HG03378 (cell line): Measurements from ENCODE around the gene CDCA7L.

Experiments used
- ATAC-seq: cut with Tn5 transposase; IDR thresholded peaks from one replicate; pipeline ENCODE4 v1.9.1; 2021; ENCODE audit warnings: mild to moderate bottlenecking, moderate library complexity; ENCODE audit not compliant: unreplicated experiment

Gene CDCA7L

GRCh38 chr7:21945454-21946221 is at the start of gene CDCA7L:
CDCA7L (minus strand) TSS chr7:21945899; CDS start chr7:21945804, 95 bp downstream.
- peak; percentile 80 for ATAC-seq

- no peak for ATAC-seq
These were observed 40.4 kb upstream of the CDCA7L start for GRCh38 chr7:21986096-21986495.

GRCh38 chr7:21984042-21984441 is 38.3 kb upstream of the CDCA7L start:
- no peak for ATAC-seq

- no peak for ATAC-seq
These were observed 37.4 kb upstream of the CDCA7L start for GRCh38 chr7:21983056-21983455.

GRCh38 chr7:21981524-21981923 is 35.8 kb upstream of the CDCA7L start:
- ATAC-seq: no peak

- ATAC-seq: no peak
These were observed 35.3 kb upstream of the CDCA7L start for GRCh38 chr7:21980926-21981500.

- ATAC-seq: no peak
These were observed 26.7 kb upstream of the CDCA7L start for GRCh38 chr7:21972397-21972784.

GRCh38 chr7:21971780-21972396 is 26.2 kb upstream of the CDCA7L start:
- no peak for ATAC-seq

GRCh38 chr7:21969822-21970221 is 24.1 kb upstream of the CDCA7L start:
- no peak for ATAC-seq

- no peak for ATAC-seq
These were observed 21.9 kb upstream of the CDCA7L start for GRCh38 chr7:21967598-21968003.

GRCh38 chr7:21966271-21966670 is 20.6 kb upstream of the CDCA7L start:
- peak; percentile 87 for ATAC-seq

GRCh38 chr7:21965291-21965690 is 19.6 kb upstream of the CDCA7L start:
- no peak for ATAC-seq

- no peak for ATAC-seq
These were observed 17.0 kb upstream of the CDCA7L start for GRCh38 chr7:21962677-21963076.

GRCh38 chr7:21960922-21961321 is 15.2 kb upstream of the CDCA7L start:
- no peak for ATAC-seq

- ATAC-seq: no peak
These were observed 13.7 kb upstream of the CDCA7L start for GRCh38 chr7:21959387-21959776.

- no peak for ATAC-seq
These were observed 8.1 kb upstream of the CDCA7L start for GRCh38 chr7:21953781-21954180.

- ATAC-seq: no peak
These were observed 3.3 kb upstream of the CDCA7L start for GRCh38 chr7:21948887-21949540.

GRCh38 chr7:21948364-21948763 is 2.7 kb upstream of the CDCA7L start:
- no peak for ATAC-seq

- ATAC-seq: no peak
These were observed 2.2 kb upstream of the CDCA7L start for GRCh38 chr7:21947946-21948345.

GRCh38 chr7:21947056-21947455 is 1.4 kb upstream of the CDCA7L start:
- no peak for ATAC-seq

- no peak for ATAC-seq
These were observed 567 bp upstream of the CDCA7L start for GRCh38 chr7:21946222-21946709.
